Measurements from ENCODE around the gene ITPK1. TPM values are rescaled to one million over a fixed set of nuclear protein-coding genes. Genes with fewer than 3 reads are reported as not detected.

Gene ITPK1
- polyA plus RNA-seq, 2 of the 4 experiments (the other 2 are of a cell fraction): 46.2 to 47.0 TPM

GRCh38 chr14:93006567-93007051 is 109.1 kb downstream of the ITPK1 start:
- peak overlapping the region; percentile 10 to 65; a peak in 3 of 6 replicates for H3K27ac ChIP-seq
- ChIA-PET CTCF (interaction anchor here (1.6 kb wide), 1 partner anchor 107 kb away, joined by 4 read pairs; no protein-coding TSS in a partner anchor), POLR2A (no interaction called here)
- DNase-seq (ENCODE audit: low read depth in 1 of 2, low spot score in 1 of 2) (no peak), ATAC-seq (no peak), FAIRE-seq (no peak)
- H3K4me1 ChIP-seq: peaks cover 30% of the 10 kb centered on the region
- H3K4me3 ChIP-seq: no peak overlapping the region
- H3K9me3 ChIP-seq: no peaks in the 10 kb centered on the region
- TF ChIP-seq, protein P1, sequence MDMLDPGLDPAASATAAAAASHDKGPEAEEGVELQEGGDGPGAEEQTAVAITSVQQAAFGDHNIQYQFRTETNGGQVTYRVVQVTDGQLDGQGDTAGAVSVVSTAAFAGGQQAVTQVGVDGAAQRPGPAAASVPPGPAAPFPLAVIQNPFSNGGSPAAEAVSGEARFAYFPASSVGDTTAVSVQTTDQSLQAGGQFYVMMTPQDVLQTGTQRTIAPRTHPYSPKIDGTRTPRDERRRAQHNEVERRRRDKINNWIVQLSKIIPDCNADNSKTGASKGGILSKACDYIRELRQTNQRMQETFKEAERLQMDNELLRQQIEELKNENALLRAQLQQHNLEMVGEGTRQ (IDR thresholded peaks at IDR 0.05): no peak
- TF ChIP-seq CEBPB (IDR thresholded peaks at IDR 0.05) (no peak), HEYL (CRISPR knock-in tag; IDR thresholded peaks at IDR 0.05) (no peak)
- WGBS (ENCODE audit: missing lambda C conversion rate): 79% methylated on average over 6 of the region's 6 CpGs
- peak overlapping the region; percentile 48; the same call in 2 of the 3 replicates for H3K4me2 ChIP-seq

- Histone ChIP-seq H3K4me1 (peaks cover 30% of the 10 kb centered on the region), H3K4me3 (no peak overlapping the region), H3K27ac (no peak overlapping the region), H3K4me2 (no peak overlapping the region), H3K9me3 (no peaks in the 10 kb centered on the region)
- ATAC-seq (no peak), DNase-seq (ENCODE audit: low read depth in 1 of 2, low spot score in 1 of 2) (no peak), FAIRE-seq (no peak)
- WGBS (ENCODE audit: missing lambda C conversion rate): 86% methylated on average over 8 of the region's 8 CpGs
- ChIA-PET POLR2A (no interaction called here), CTCF (interaction anchor here (1.6 kb wide), 1 partner anchor 107 kb away, joined by 4 read pairs; no protein-coding TSS in a partner anchor)
- TF ChIP-seq FOSB (CRISPR knock-in tag; IDR thresholded peaks at IDR 0.05): no peak
- no peak for TF ChIP-seq ESRRA (IDR thresholded peaks at IDR 0.05; ENCODE audit: borderline replicate concordance, low read length)
- TF ChIP-seq, protein P2, sequence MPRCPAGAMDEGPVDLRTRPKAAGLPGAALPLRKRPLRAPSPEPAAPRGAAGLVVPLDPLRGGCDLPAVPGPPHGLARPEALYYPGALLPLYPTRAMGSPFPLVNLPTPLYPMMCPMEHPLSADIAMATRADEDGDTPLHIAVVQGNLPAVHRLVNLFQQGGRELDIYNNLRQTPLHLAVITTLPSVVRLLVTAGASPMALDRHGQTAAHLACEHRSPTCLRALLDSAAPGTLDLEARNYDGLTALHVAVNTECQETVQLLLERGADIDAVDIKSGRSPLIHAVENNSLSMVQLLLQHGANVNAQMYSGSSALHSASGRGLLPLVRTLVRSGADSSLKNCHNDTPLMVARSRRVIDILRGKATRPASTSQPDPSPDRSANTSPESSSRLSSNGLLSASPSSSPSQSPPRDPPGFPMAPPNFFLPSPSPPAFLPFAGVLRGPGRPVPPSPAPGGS (IDR thresholded peaks at IDR 0.05): no peak
- TF ChIP-seq HEYL (CRISPR knock-in tag; IDR thresholded peaks at IDR 0.05): no peak
- TF ChIP-seq NR3C1 (IDR thresholded peaks at IDR 0.05): no peak
- TF ChIP-seq, protein P3, sequence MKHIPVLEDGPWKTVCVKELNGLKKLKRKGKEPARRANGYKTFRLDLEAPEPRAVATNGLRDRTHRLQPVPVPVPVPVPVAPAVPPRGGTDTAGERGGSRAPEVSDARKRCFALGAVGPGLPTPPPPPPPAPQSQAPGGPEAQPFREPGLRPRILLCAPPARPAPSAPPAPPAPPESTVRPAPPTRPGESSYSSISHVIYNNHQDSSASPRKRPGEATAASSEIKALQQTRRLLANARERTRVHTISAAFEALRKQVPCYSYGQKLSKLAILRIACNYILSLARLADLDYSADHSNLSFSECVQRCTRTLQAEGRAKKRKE (CRISPR knock-in tag; IDR thresholded peaks at IDR 0.05; ENCODE audit: low read depth): no peak
- TF ChIP-seq CBX8 (IDR thresholded peaks at IDR 0.05): no peak
- no peak for TF ChIP-seq KDM5A (IDR thresholded peaks at IDR 0.05)
- TF ChIP-seq HMGXB4 (CRISPR knock-in tag; IDR thresholded peaks at IDR 0.05; ENCODE audit: borderline replicate concordance): no peak
- TF ChIP-seq HOXB13 (CRISPR knock-in tag; IDR thresholded peaks at IDR 0.05; ENCODE audit: low read depth): no peak
- TF ChIP-seq BHLHE40 (IDR thresholded peaks at IDR 0.05; ENCODE audit: low read depth, low read length): no peak
- TF ChIP-seq, protein P4, sequence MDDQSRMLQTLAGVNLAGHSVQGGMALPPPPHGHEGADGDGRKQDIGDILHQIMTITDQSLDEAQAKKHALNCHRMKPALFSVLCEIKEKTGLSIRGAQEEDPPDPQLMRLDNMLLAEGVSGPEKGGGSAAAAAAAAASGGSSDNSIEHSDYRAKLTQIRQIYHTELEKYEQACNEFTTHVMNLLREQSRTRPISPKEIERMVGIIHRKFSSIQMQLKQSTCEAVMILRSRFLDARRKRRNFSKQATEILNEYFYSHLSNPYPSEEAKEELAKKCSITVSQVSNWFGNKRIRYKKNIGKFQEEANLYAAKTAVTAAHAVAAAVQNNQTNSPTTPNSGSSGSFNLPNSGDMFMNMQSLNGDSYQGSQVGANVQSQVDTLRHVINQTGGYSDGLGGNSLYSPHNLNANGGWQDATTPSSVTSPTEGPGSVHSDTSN (IDR thresholded peaks at IDR 0.05): no peak
- no peak for TF ChIP-seq HOXB5 (CRISPR knock-in tag; IDR thresholded peaks at IDR 0.05)
- TF ChIP-seq ZNF302 (CRISPR knock-in tag; IDR thresholded peaks at IDR 0.05): no peak
- TF ChIP-seq CHD2 (IDR thresholded peaks at IDR 0.05; ENCODE audit: low read length, partially characterized antibody): no peak
- TF ChIP-seq, protein P5, sequence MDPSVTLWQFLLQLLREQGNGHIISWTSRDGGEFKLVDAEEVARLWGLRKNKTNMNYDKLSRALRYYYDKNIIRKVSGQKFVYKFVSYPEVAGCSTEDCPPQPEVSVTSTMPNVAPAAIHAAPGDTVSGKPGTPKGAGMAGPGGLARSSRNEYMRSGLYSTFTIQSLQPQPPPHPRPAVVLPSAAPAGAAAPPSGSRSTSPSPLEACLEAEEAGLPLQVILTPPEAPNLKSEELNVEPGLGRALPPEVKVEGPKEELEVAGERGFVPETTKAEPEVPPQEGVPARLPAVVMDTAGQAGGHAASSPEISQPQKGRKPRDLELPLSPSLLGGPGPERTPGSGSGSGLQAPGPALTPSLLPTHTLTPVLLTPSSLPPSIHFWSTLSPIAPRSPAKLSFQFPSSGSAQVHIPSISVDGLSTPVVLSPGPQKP (IDR thresholded peaks at IDR 0.05; ENCODE audit: low read depth, low read length): no peak
- no peak for TF ChIP-seq FOXS1 (CRISPR knock-in tag; IDR thresholded peaks at IDR 0.05)
- TF ChIP-seq MAFK (IDR thresholded peaks at IDR 0.05; ENCODE audit: partially characterized antibody): no peak
- TF ChIP-seq, protein P6, sequence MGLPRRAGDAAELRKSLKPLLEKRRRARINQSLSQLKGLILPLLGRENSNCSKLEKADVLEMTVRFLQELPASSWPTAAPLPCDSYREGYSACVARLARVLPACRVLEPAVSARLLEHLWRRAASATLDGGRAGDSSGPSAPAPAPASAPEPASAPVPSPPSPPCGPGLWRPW (IDR thresholded peaks at IDR 0.05): no peak
These were observed 109.9 kb downstream of the ITPK1 start for GRCh38 chr14:93005838-93006237.
